CD4-positive, alpha-beta T cell (primary cell): ENCODE data around the gene XPO1. TPM values are rescaled to one million over a fixed set of nuclear protein-coding genes. Genes with fewer than 3 reads are reported as not detected.

Experiments
- ATAC-seq: fragments of 200-7000 bp; cut with Tn5 transposase; one replicate; pipeline ENCODE4 v1.10.0; 2022; ENCODE audit warnings: mild to moderate bottlenecking; ENCODE audit not compliant: poor library complexity
- CTCF ChIA-PET: fragments of 350-600 bp; sonication (Branson Sonifier 250); formaldehyde crosslinking; loops from one replicate; lab custom pipeline; 2021; ENCODE audit warnings: antibody characterized with exemption, inconsistent platforms; lab: Charles Lee
- POLR2A ChIA-PET: fragments of 350-600 bp; sonication (Branson Sonifier 250); formaldehyde crosslinking; loops from one replicate; lab custom pipeline; 2021; ENCODE audit warnings: antibody characterized with exemption, inconsistent platforms; lab: Charles Lee
- DNase-seq, 14 experiments: peaks; one replicate each; pipeline ENCODE4 v3.0.0-alpha.2; 2013 to 2020; ENCODE audit warnings: mixed read lengths in 2 of 14
- H3K27ac ChIP-seq, 2 donors: one replicate each; pipeline versions ENCODE4 v1.5.1 to v1.7.0; 2013; ENCODE audit warnings: low read length in 2 of 2, low read depth in 1 of 2, mild to moderate bottlenecking in 1 of 2
- H3K27me3 ChIP-seq, 2 experiments: 1 replicate in 1 of 2; 2 replicates in 1 of 2; pipeline versions ENCODE4 v1.6.1 to v1.7.0; 2013; ENCODE audit warnings: low read length in 2 of 2, control low read depth in 1 of 2, mild to moderate bottlenecking in 1 of 2, moderate library complexity in 1 of 2; ENCODE audit not compliant: insufficient read depth in 2 of 2, control insufficient read depth in 1 of 2
- H3K36me3 ChIP-seq: one replicate; pipeline ENCODE4 v1.6.1; 2013; ENCODE audit warnings: low read length, control low read depth; ENCODE audit not compliant: insufficient read depth
- H3K4me1 ChIP-seq: one replicate; pipeline ENCODE4 v1.6.1; 2013; ENCODE audit warnings: low read length, control low read depth; ENCODE audit not compliant: insufficient read depth
- H3K4me3 ChIP-seq: one replicate; pipeline ENCODE4 v1.5.1; 2013; ENCODE audit warnings: mild to moderate bottlenecking, low read length, moderate library complexity
- H3K9me3 ChIP-seq, 2 experiments: 1 replicate in 1 of 2; 2 replicates in 1 of 2; pipeline versions ENCODE4 v1.6.1 to v1.7.0; 2013; ENCODE audit warnings: low read length in 2 of 2, mild to moderate bottlenecking in 2 of 2, control low read depth in 1 of 2, moderate library complexity in 1 of 2; ENCODE audit not compliant: control insufficient read depth in 1 of 2, insufficient read depth in 1 of 2
- H3K27ac Mint-ChIP-seq: one replicate; pipeline ENCODE4 v1.8.0; 2020; ENCODE audit warnings: mixed read lengths
- H3K27me3 Mint-ChIP-seq: one replicate; pipeline ENCODE4 v1.8.0; 2021; ENCODE audit warnings: mixed read lengths
- H3K36me3 Mint-ChIP-seq: one replicate; pipeline ENCODE4 v1.8.0; 2021; ENCODE audit warnings: low read depth, mixed read lengths
- H3K4me1 Mint-ChIP-seq: one replicate; pipeline ENCODE4 v1.8.0; 2021; ENCODE audit warnings: low read depth, mixed read lengths
- H3K4me3 Mint-ChIP-seq: one replicate; pipeline ENCODE4 v1.8.0; 2020; ENCODE audit warnings: mild to moderate bottlenecking, mixed read lengths
- H3K9me3 Mint-ChIP-seq: one replicate; pipeline ENCODE4 v1.8.0; 2020; ENCODE audit warnings: mixed read lengths
- intact Hi-C, 2 experiments: fragments of 100-400 bp; cut with DNase I in 1 of 2; cut with micrococcal nuclease in 1 of 2; formaldehyde crosslinking; loops; one replicate each; pipeline versions ENCODE4 v1.15.1 to v1.9.0; 2023 to 2025; cut with DNase I, micrococcal nuclease
- total RNA-seq, 174 experiments: library from RNA in 2 of 174; stranded (reverse) in 2 of 174; gene quantifications; one replicate each; pipeline ENCODE4 v1.2.3 and lab custom pipeline; 2021 to 2026
- TF ChIP-seq, protein P1 (sequence below): fragments of 200-600 bp; IDR thresholded peaks from one replicate; pipeline ENCODE4 v1.8.0; 2022; ENCODE audit warnings: antibody characterized with exemption, mild to moderate bottlenecking

XPO1 gene
- total RNA-seq, 2 experiments from 2014 or later, result 111 to 118 TPM

DNA sequence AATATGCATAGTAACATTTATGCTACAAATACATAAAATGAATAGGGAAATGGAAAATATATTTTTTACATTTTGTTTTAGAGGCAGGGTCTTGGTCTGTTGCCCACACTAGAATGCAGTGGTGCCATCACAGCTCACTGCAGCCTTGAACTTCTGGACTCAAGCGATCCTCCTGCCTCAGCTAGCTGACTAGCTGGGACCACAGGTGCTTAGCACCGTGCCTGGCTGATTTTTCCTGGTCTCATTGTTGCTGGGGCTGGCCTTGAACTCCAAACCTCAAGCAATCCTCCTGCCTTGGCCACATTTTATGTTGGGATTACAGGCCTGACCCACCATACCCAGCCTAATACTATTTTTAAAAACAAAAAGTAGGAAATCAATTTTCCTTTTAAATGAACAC, 33.2 kb downstream of the XPO1 start:
- Mint-ChIP-seq H3K27me3 (no peaks in the 10 kb centered on the region), H3K36me3 (peaks cover 61% of the 10 kb centered on the region), H3K4me3 (no peak overlapping the region), H3K27ac (no peak overlapping the region), H3K4me1 (peaks cover 21% of the 10 kb centered on the region), H3K9me3 (no peaks in the 10 kb centered on the region)
- TF ChIP-seq, protein P1, sequence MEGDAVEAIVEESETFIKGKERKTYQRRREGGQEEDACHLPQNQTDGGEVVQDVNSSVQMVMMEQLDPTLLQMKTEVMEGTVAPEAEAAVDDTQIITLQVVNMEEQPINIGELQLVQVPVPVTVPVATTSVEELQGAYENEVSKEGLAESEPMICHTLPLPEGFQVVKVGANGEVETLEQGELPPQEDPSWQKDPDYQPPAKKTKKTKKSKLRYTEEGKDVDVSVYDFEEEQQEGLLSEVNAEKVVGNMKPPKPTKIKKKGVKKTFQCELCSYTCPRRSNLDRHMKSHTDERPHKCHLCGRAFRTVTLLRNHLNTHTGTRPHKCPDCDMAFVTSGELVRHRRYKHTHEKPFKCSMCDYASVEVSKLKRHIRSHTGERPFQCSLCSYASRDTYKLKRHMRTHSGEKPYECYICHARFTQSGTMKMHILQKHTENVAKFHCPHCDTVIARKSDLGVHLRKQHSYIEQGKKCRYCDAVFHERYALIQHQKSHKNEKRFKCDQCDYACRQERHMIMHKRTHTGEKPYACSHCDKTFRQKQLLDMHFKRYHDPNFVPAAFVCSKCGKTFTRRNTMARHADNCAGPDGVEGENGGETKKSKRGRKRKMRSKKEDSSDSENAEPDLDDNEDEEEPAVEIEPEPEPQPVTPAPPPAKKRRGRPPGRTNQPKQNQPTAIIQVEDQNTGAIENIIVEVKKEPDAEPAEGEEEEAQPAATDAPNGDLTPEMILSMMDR, result no peak
- Histone ChIP-seq H3K4me3 (no peak overlapping the region), H3K27ac (no peak overlapping the region), H3K36me3 (peaks cover 69% of the 10 kb centered on the region), H3K9me3 (no peaks in the 10 kb centered on the region), H3K27me3 (no peaks in the 10 kb centered on the region), H3K4me1 (peaks cover 2% of the 10 kb centered on the region)
- intact Hi-C loops, result no loop called here
- DNase-seq (no peak), ATAC-seq (no peak)
- ChIA-PET POLR2A (interaction anchor here (0.7 kb wide), 1 partner anchor 361 kb away, joined by 3 read pairs; no protein-coding TSS in a partner anchor), CTCF (interaction anchor here (1.5 kb wide), 1 partner anchor 79 kb away, joined by 3 read pairs; no protein-coding TSS in a partner anchor)

DNA sequence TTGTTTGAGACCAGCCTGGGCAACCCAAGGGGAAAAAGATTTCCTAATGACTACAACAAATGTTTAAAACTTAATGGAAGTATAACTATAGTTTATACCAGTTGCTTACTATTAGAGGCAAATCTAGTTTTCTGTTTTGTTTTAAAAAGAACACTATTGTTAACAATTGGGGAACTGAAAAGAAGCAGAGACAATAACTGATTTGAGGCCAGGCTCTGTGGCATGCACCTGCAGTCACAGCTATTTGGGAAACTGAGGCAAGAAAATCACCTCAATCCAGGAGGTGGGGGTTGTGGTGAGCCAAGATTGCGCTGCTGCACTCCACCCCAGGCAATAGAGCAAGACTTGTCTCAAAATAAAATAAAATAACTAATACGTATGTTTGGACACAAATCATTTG, 39.1 kb downstream of the XPO1 start:
- ATAC-seq, result no peak
- peaks cover 91% of the 10 kb centered on the region for H3K36me3 Mint-ChIP-seq
- H3K4me3 Mint-ChIP-seq, result no peak overlapping the region
- intact Hi-C loops, result loop anchor here (5.0 kb wide), 1 partner anchor 33 kb away; no protein-coding TSS in a partner anchor
- POLR2A ChIA-PET, result no interaction called here
- Histone ChIP-seq H3K9me3 (no peaks in the 10 kb centered on the region), H3K36me3 (peaks cover 84% of the 10 kb centered on the region), H3K4me3 (no peak overlapping the region), H3K27ac (no peak overlapping the region), H3K27me3 (no peaks in the 10 kb centered on the region), H3K4me1 (peaks cover 3% of the 10 kb centered on the region)
- no peak for DNase-seq
- CTCF ChIA-PET, result no interaction called here
- TF ChIP-seq, protein P1, result no peak
- no peaks in the 10 kb centered on the region for H3K9me3 Mint-ChIP-seq
- H3K27ac Mint-ChIP-seq, result no peak overlapping the region
- peaks cover 18% of the 10 kb centered on the region for H3K4me1 Mint-ChIP-seq
- no peaks in the 10 kb centered on the region for H3K27me3 Mint-ChIP-seq

DNA sequence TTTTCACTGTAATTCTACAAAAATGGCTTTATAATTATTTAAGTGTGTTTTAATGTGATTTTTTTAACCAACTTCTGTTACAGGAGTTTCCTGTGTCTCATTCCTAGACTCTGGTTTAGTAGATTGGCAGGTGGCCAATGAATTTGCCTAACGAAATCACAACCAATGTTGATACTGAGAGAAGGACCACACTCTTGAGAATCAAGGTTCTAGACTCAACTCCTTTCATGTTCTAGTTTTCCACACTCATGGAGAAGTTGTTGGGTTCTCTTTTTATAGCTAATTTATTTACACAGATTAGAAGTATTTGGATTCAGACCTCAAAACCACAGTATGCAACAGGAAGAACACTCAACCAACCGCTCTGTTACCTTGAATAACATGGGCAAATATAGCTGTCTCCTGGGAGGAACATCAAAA, 44.6 kb downstream of the XPO1 start:
- peak in 4 of 14 experiments; percentile 21 to 43 (median 40) for DNase-seq
- Mint-ChIP-seq H3K27me3 (no peaks in the 10 kb centered on the region), H3K36me3 (peaks cover 89% of the 10 kb centered on the region)

More for the DNA sequence above, 44.6 kb downstream of the XPO1 start:
- Mint-ChIP-seq H3K27ac (peak overlapping the region; percentile 79), H3K4me3 (peak overlapping the region; percentile 48), H3K9me3 (no peaks in the 10 kb centered on the region), H3K4me1 (peaks cover 32% of the 10 kb centered on the region)
- TF ChIP-seq, protein P1, result no peak
- H3K4me1 ChIP-seq, result peaks cover 10% of the 10 kb centered on the region
- peak overlapping the region; percentile 23 to 34 for H3K27ac ChIP-seq
- intact Hi-C loops, result loop anchor here in 1 of 2 experiments (5.0 kb wide), 1 partner anchor 66 kb away; no protein-coding TSS in a partner anchor
- POLR2A ChIA-PET, result interaction anchor here (0.7 to 2.5 kb wide), 6 partner anchors 11 to 67 kb away, joined by 3 to 16 read pairs (median 4); partner anchors contain the start of genes USP34 and XPO1
- ATAC-seq, result peak; percentile 71
- CTCF ChIA-PET, result interaction anchor here (0.5 kb wide), 1 partner anchor 1962 kb away, joined by 4 read pairs; no protein-coding TSS in a partner anchor
- H3K9me3 ChIP-seq, result no peaks in the 10 kb centered on the region
- H3K36me3 ChIP-seq, result peaks cover 96% of the 10 kb centered on the region
- no peak overlapping the region for H3K4me3 ChIP-seq
- no peaks in the 10 kb centered on the region for H3K27me3 ChIP-seq
